ENCODE data around the gene HS3ST3B1.

The HS3ST3B1 gene

DNA sequence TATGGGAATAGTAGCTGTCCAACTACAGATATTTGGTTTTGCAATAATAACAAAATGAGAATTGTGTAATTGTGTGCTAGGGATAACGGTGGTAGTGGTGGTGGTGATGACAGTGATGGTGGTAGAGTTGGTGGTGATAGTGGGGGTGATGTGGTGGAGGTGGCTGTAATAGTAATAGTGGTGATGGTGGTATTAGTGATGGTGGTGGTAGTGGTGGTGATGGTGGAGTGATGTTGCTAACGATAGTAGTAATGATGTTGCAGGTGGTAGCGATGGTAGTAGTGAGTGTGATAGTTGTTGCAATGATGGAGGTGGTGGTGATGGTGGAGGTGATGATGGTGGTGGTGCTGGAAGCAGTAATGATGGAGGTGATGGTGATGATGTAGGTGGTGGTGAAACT is 94.4 kb downstream of the HS3ST3B1 start:
- Histone ChIP-seq H3K27me3 (ENCODE audit: control insufficient read depth in 5 of 5, insufficient read depth in 4 of 5, low read length in 5 of 5) (no peaks in the 10 kb centered on the region), H3K4me1 (ENCODE audit: control insufficient read depth in 5 of 5, insufficient read depth in 5 of 5, low read length in 5 of 5) (no peaks in the 10 kb centered on the region), H3K9me3 (ENCODE audit: control insufficient read depth in 5 of 5, low read length in 5 of 5) (peaks cover 4 to 13% (median 6%) of the 10 kb centered on the region in 5 donors), H3K36me3 (ENCODE audit: control insufficient read depth in 5 of 5, insufficient read depth in 5 of 5, low read length in 5 of 5) (no peaks in the 10 kb centered on the region), H3K4me3 (ENCODE audit: low read depth in 1 of 5, low read length in 5 of 5) (no peak overlapping the region), H3K27ac (ENCODE audit: low read depth, low read length) (no peak overlapping the region), H3K9ac (ENCODE audit: low read length in 5 of 5) (no peak overlapping the region)

DNA sequence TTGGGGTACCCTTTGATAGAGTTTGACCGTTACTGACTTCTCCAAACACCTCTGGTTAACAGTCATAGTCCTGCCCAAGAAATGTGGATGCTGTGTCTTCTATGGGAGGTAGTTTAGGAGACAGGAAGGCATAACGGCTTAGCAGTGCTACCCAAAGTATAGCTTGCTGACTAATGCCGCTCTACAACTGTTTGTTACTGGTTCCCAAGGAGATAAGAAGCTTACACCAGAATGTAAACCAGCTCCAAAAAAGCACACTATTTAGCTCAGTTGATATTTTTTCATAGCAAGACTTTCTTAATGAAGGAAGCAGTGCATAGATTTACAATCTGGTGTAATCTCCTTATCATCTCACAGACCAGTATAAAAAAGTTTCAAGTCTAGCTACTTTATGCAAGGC is 95.7 kb downstream of the HS3ST3B1 start:
- Histone ChIP-seq H3K4me3 (ENCODE audit: low read depth in 1 of 5, low read length in 5 of 5) (no peak overlapping the region), H3K27me3 (ENCODE audit: control insufficient read depth in 5 of 5, insufficient read depth in 4 of 5, low read length in 5 of 5) (no peaks in the 10 kb centered on the region), H3K9ac (ENCODE audit: low read length in 5 of 5) (no peak overlapping the region), H3K9me3 (ENCODE audit: control insufficient read depth in 5 of 5, low read length in 5 of 5) (peaks cover 3 to 13% (median 4%) of the 10 kb centered on the region in 5 donors), H3K36me3 (ENCODE audit: control insufficient read depth in 5 of 5, insufficient read depth in 5 of 5, low read length in 5 of 5) (no peaks in the 10 kb centered on the region), H3K27ac (ENCODE audit: low read depth, low read length) (no peak overlapping the region), H3K4me1 (ENCODE audit: control insufficient read depth in 5 of 5, insufficient read depth in 5 of 5, low read length in 5 of 5) (no peaks in the 10 kb centered on the region)

DNA sequence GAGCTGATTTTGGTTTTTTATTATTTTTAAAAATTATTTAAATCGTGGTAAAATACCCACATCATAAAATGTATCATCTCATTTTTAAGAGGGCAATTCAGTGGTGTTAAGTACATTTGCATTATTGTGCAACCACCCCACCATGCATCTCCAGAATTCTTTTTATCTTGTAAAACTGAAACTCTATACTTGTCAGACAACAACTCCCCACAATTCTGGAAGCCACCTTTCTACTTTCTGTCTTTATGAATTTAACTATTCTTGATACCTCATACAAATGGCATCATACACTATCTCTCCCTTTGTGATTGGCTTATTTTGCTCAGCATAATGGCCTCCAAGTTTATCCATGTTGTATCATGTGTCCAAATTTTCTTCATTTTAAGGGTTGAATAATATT is 97.9 kb downstream of the HS3ST3B1 start:
- no peaks in the 10 kb centered on the region for H3K4me1 ChIP-seq (ENCODE audit: control insufficient read depth in 5 of 5, insufficient read depth in 5 of 5, low read length in 5 of 5)
- H3K9me3 ChIP-seq (ENCODE audit: control insufficient read depth in 5 of 5, low read length in 5 of 5) = no peaks in the 10 kb centered on the region
- H3K36me3 ChIP-seq (ENCODE audit: control insufficient read depth in 5 of 5, insufficient read depth in 5 of 5, low read length in 5 of 5) = no peaks in the 10 kb centered on the region
- no peak overlapping the region for H3K9ac ChIP-seq (ENCODE audit: low read length in 5 of 5)
- no peak overlapping the region for H3K27ac ChIP-seq (ENCODE audit: low read depth, low read length)
- no peak overlapping the region for H3K4me3 ChIP-seq (ENCODE audit: low read depth in 1 of 5, low read length in 5 of 5)
- no peaks in the 10 kb centered on the region for H3K27me3 ChIP-seq (ENCODE audit: control insufficient read depth in 5 of 5, insufficient read depth in 4 of 5, low read length in 5 of 5)
